Pancreas (tissue), 10 donors: ENCODE results near the gene TUBA4A. TPM values are rescaled to one million over a fixed set of nuclear protein-coding genes. Genes with fewer than 3 reads are reported as not detected.
"Not testable (repeated sequence)": the region's sequence is repeated elsewhere in the genome, so short reads cannot be mapped to it uniquely, and the experiment has no call there.

Experiments
- ATAC-seq, 4 donors: fragments of 200-7000 bp; cut with Tn5 transposase; one replicate each; pipeline versions ENCODE4 v1.8.0 to v1.9.1; 2020; ENCODE audit warnings: mild to moderate bottlenecking in 4 of 4, moderate library complexity in 4 of 4
- DNase-seq, 6 donors: peaks; one replicate each; pipeline ENCODE4 v3.0.0-alpha.2; 2020
- FAIRE-seq: peaks from 2 replicates; lab custom pipeline; 2012; peaks lifted over from hg19 to GRCh38; lab: Jason Lieb, UNC
- H3K27ac ChIP-seq, 4 donors: fragments of 200-600 bp; sonication (generic); 1 replicate in 3 of 4; 2 replicates in 1 of 4; pipeline versions ENCODE4 v1.5.0 to v1.8.0; 2020
- H3K27me3 ChIP-seq, 4 donors: fragments of 200-600 bp; one replicate each; pipeline ENCODE4 v1.8.0; 2021
- H3K36me3 ChIP-seq, 3 donors: fragments of 200-600 bp; sonication (generic) in 1 of 3; one replicate each; pipeline versions ENCODE4 v1.5.0 to v1.8.0; 2020 to 2021
- H3K4me1 ChIP-seq, 3 donors: fragments of 200-600 bp; one replicate each; pipeline ENCODE4 v1.8.0; 2021
- H3K4me3 ChIP-seq, 4 donors: fragments of 200-600 bp; sonication (generic) in 2 of 4; one replicate each; pipeline versions ENCODE4 v1.5.0 to v1.8.0; 2020 to 2021
- H3K9me3 ChIP-seq, 4 donors: fragments of 200-600 bp; one replicate each; pipeline ENCODE4 v1.8.0; 2021
- WGBS, 2 donors: extraction: QIAGEN DNeasy Blood & Tissue Kit; methylation state at CpG; one replicate each; pipeline ENCODE4 v1.1.7; 2013; 5-methylcytosine and 5-hydroxymethylcytosine counted together
- intact Hi-C, 3 donors: fragments of 100-400 bp; cut with DNase I; formaldehyde crosslinking; loops; one replicate each; pipeline versions ENCODE4 v1.11.1 to v1.14.2; 2022
- polyA plus RNA-seq, 2 donors: library from polyadenylated mRNA; stranded (reverse); fragments of 200-250 nt; gene quantifications; one replicate each; pipeline ENCODE4 v1.2.3, GENCODE V29; 2013
- total RNA-seq, 6 donors: library from RNA; stranded (reverse); fragmentation: NEBNext Ultra II Directional in 4 of 6; extraction: Animal tissue kit (Norgen Biotek cat#: 25700) in 4 of 6; gene quantifications; one replicate each; pipeline versions ENCODE4 v1.2.1 to v1.2.4, GENCODE V29; 2021 to 2023
- TF ChIP-seq, protein P1 (sequence below), 4 donors: fragments of 200-600 bp; sonication (generic) in 3 of 4; IDR thresholded peaks; one replicate each; pipeline versions ENCODE4 v1.5.0 to v1.8.0; 2021; ENCODE audit warnings: antibody characterized with exemption in 4 of 4
- donor health status: healthy with polysubstance abuse.
- donor health status: DM: no; HTN: no; CAD: no; lungs with moderate emphysema.
- donor health status: DM: no; HTN: no; CAD: no.
- donor health status: control.
- donor health status: control.
- donor health status: Bipolar disorder and iron deficiency.
- donor health status: DM: yes; HTN: yes; CAD: no.
- donor health status: DM: no; HTN: no; CAD: no.
- donor health status: DM: no; HTN: no; CAD: no.
- donor health status: DM: yes; HTN: yes; CAD: no.

Gene TUBA4A
- total and polyA plus RNA-seq, 8 donors, result 12.2 to 51.5 (median 14.7) TPM

DNA sequence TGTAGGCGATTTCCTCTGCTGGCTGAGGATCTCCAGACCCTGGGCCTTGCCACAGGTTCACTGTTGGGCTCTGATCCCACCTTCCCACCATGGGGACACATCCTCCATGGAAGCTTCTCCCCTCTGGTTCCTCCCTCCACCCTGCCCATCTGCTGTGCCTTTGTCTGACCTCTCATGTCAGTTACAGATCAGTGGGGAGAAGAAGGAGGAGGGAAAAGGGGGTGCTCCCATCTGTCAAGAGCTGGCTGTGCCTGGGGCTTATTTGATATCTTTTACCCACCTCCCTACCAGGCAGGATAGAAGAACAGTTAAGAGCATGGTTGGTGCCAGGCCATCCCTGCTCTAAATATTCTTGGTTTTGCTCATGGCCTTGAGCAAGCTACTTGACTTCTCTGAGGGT lies 13.2 kb upstream of the TUBA4A start:
- DNase-seq, result no peak
- Histone ChIP-seq H3K27ac (no peak overlapping the region), H3K4me1 (no peaks in the 10 kb centered on the region), H3K9me3 (no peaks in the 10 kb centered on the region), H3K4me3 (no peak overlapping the region), H3K36me3 (no peaks in the 10 kb centered on the region), H3K27me3 (no peaks in the 10 kb centered on the region)
- intact Hi-C loops, result no loop called here
- FAIRE-seq, result no peak
- 83 to 100% methylated on average over 1 of the region's 1 CpG for WGBS, 2 donors
- TF ChIP-seq, protein P1, sequence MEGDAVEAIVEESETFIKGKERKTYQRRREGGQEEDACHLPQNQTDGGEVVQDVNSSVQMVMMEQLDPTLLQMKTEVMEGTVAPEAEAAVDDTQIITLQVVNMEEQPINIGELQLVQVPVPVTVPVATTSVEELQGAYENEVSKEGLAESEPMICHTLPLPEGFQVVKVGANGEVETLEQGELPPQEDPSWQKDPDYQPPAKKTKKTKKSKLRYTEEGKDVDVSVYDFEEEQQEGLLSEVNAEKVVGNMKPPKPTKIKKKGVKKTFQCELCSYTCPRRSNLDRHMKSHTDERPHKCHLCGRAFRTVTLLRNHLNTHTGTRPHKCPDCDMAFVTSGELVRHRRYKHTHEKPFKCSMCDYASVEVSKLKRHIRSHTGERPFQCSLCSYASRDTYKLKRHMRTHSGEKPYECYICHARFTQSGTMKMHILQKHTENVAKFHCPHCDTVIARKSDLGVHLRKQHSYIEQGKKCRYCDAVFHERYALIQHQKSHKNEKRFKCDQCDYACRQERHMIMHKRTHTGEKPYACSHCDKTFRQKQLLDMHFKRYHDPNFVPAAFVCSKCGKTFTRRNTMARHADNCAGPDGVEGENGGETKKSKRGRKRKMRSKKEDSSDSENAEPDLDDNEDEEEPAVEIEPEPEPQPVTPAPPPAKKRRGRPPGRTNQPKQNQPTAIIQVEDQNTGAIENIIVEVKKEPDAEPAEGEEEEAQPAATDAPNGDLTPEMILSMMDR (IDR thresholded peaks at IDR 0.05), result no peak
- ATAC-seq, result no peak

DNA sequence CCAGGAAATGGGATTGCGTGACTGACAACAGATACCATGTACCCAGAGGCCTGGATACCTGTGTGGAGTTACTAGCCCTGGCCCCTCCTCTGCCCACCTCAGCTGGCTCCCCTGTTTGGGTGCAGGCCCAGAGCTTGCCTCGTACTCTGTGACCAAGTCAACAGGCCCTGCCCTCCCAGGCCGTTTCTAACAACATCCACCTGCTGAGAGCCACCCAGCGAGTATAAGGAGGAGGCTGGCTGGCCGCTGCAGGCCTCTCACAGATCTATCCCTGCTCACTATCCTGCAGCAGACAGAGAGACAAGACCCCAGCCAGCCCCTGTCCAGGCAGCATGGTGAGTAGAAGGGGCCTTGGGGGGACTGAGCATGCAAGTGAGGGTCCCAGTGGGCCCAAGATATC lies 12.5 kb upstream of the TUBA4A start:
- Histone ChIP-seq H3K4me1 (no peaks in the 10 kb centered on the region), H3K27ac (no peak overlapping the region), H3K4me3 (no peak overlapping the region), H3K9me3 (no peaks in the 10 kb centered on the region), H3K27me3 (no peaks in the 10 kb centered on the region), H3K36me3 (no peaks in the 10 kb centered on the region)
- no peak for ATAC-seq
- FAIRE-seq, result no peak
- TF ChIP-seq, protein P1 (IDR thresholded peaks at IDR 0.05), result no peak
- no peak for DNase-seq
- WGBS, 2 donors, result 76 to 78% methylated on average over 5 of the region's 5 CpGs
- intact Hi-C loops, result no loop called here

DNA sequence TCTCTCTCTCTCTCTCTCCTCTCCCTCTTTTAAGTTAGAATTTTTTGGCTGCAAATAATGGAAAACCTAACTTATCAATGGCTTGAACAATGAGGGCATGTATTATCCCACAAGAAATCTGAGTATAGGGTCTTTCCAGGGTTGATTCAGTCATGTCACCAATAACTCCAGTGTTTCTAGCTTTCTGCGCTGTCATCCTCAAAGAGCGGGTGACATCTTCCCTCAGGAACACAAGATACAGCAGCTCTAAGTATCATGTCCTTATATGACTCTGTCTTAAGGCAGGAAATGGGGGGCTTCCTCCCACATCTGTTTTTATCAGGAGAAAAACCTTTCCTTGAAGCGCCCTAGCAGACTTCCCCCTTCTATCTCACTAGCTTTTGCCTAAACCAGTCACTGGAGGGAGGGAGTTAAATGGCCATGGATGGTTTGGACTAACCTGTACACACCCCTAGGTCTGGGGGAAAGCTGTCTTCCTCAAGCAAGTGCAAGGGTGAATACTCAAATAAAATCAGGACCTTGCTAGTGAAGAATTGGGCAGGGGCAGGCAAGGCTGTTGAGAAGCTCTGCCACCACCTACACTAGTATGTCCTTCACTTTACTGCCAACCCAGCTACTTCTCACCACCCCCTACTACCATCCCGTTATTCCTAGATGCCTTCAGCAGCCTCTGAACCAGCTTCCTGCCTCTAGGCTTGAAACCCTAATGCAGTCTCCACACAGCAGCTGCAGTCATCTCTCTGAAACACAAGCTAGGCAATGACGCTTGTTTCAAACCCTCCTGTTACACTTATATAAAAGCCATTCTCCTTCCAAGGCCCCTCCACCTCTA lies 7.5 kb upstream of the TUBA4A start:
- intact Hi-C loops, result no loop called here
- DNase-seq (no peak), FAIRE-seq (no peak), ATAC-seq (no peak)
- WGBS, 2 donors, result 64% methylated on average over 5 of the region's 5 CpGs
- no peaks in the 10 kb centered on the region for H3K36me3 ChIP-seq
- no peaks in the 10 kb centered on the region for H3K9me3 ChIP-seq
- no peak overlapping the region for H3K4me3 ChIP-seq
- TF ChIP-seq, protein P1 (IDR thresholded peaks at IDR 0.05), result no peak
- no peaks in the 10 kb centered on the region for H3K27me3 ChIP-seq
- H3K27ac ChIP-seq, result no peak overlapping the region
- no peaks in the 10 kb centered on the region for H3K4me1 ChIP-seq

DNA sequence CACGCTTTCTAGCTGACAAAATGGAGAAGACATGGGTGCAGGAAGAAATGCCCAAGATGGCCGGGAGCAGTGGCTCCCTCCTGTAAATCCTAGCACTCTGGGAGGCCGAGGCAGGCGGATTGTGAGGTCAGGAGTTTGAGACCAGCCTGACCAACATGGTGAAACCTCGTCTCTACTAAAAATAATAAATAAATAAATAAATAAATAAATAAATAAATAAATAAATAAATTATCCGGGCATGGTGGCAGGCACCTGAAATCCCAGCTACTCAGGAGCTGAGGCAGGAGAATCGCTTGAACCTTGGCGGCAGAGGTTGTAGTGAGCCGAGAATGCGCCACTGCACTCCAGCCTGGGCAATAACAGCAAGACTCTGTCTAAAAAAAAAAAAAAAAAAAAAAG lies 5.2 kb upstream of the TUBA4A start:
- H3K4me3 ChIP-seq, intact Hi-C loops, H3K27me3 ChIP-seq, H3K36me3 ChIP-seq, FAIRE-seq, H3K9me3 ChIP-seq, DNase-seq, H3K27ac ChIP-seq, ATAC-seq, H3K4me1 ChIP-seq: not testable (repeated sequence)
- whole genome bisulfite sequencing, 2 donors, result 81 to 88% methylated on average over 10 of the region's 10 CpGs

DNA sequence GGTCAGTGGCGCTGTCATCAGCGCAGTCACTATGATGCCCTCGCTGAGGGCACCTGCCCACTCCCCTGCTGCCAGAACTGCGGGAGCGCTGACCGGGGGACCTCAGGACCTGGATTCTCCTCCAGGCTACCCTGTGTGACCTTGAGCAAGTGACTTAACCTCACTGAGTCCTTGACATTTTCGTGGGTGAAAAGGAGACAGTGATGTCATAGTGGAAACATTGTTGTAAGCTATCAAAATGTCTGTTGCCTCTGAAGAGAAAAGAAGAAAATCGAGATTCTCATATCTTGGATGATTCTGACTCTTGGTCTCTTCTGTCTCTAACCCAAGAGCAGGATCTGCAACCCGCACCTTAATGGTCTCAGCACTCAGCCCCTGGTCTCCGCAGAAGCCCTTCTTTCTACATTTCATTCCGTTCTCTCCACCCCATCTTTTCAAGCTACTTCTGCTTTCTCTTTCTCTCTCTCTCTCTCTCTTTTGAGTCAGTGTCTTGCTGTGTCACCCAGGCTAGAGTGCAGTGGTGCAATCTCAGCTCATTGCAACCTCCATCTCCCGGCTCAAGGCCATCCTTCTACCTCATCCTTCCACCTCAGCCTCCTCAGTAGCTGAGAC lies 978 bp upstream of the TUBA4A start:
- H3K27me3 ChIP-seq, result no peaks in the 10 kb centered on the region
- peak overlapping the region; percentile 73 to 89 (median 78) for H3K27ac ChIP-seq
- 24 to 27% methylated on average over 12 of the region's 12 CpGs for WGBS, 2 donors
- intact Hi-C loops, result no loop called here
- DNase-seq (no peak), ATAC-seq (peak; percentile 3 to 10 (median 8)), FAIRE-seq (no peak)
- peaks cover 10 to 35% (median 20%) of the 10 kb centered on the region in 3 donors for H3K4me1 ChIP-seq
- TF ChIP-seq, protein P1 (IDR thresholded peaks at IDR 0.05), result no peak
- no peaks in the 10 kb centered on the region for H3K9me3 ChIP-seq
- peak overlapping the region; percentile 58 to 82 (median 64) for H3K4me3 ChIP-seq
- H3K36me3 ChIP-seq, result peaks cover 0 to 5% (median 0%) of the 10 kb centered on the region in 3 donors
